ENCODE measurements around the gene MTUS2. TPM values are rescaled to one million over a fixed set of nuclear protein-coding genes. Genes with fewer than 3 reads are reported as not detected.

MTUS2 gene
- total RNA-seq, 1 donor from 2014 or later: not detected

GRCh38 chr13:29524176-29524575, 704.0 kb downstream of the MTUS2 start:
- no peak for TF ChIP-seq CTCF (IDR thresholded peaks at IDR 0.05; ENCODE audit: insufficient read depth, low read length, severe bottlenecking)
- Histone ChIP-seq H3K36me3 (ENCODE audit: control insufficient read depth, insufficient read depth, low read length) (peaks cover 42% of the 10 kb centered on the region), H3K4me3 (ENCODE audit: low read depth, low read length) (no peak overlapping the region), H3K27me3 (ENCODE audit: control insufficient read depth, insufficient read depth, low read length) (no peaks in the 10 kb centered on the region)
- DNase-seq (ENCODE audit: low read depth) (no peak), FAIRE-seq (no peak)

- peaks cover 43% of the 10 kb centered on the region for H3K36me3 ChIP-seq (ENCODE audit: control insufficient read depth, insufficient read depth, low read length)
- no peaks in the 10 kb centered on the region for H3K27me3 ChIP-seq (ENCODE audit: control insufficient read depth, insufficient read depth, low read length)
- H3K4me3 ChIP-seq (ENCODE audit: low read depth, low read length): no peak overlapping the region
- no peak for FAIRE-seq
- no peak for DNase-seq (ENCODE audit: low read depth)
- TF ChIP-seq CTCF (IDR thresholded peaks at IDR 0.05; ENCODE audit: insufficient read depth, low read length, severe bottlenecking): no peak
These were observed 704.5 kb downstream of the MTUS2 start for GRCh38 chr13:29524641-29525040.

- Histone ChIP-seq H3K27me3 (ENCODE audit: control insufficient read depth, insufficient read depth, low read length) (no peaks in the 10 kb centered on the region), H3K4me3 (ENCODE audit: low read depth, low read length) (no peak overlapping the region), H3K36me3 (ENCODE audit: control insufficient read depth, insufficient read depth, low read length) (peaks cover 45% of the 10 kb centered on the region)
- FAIRE-seq: peak; percentile 7
- DNase-seq (ENCODE audit: low read depth): no peak
- no peak for TF ChIP-seq CTCF (IDR thresholded peaks at IDR 0.05; ENCODE audit: insufficient read depth, low read length, severe bottlenecking)
These were observed 705.6 kb downstream of the MTUS2 start for GRCh38 chr13:29525757-29526156.

- peaks cover 45% of the 10 kb centered on the region for H3K36me3 ChIP-seq (ENCODE audit: control insufficient read depth, insufficient read depth, low read length)
- H3K27me3 ChIP-seq (ENCODE audit: control insufficient read depth, insufficient read depth, low read length): no peaks in the 10 kb centered on the region
- no peak for FAIRE-seq
- TF ChIP-seq CTCF (IDR thresholded peaks at IDR 0.05; ENCODE audit: insufficient read depth, low read length, severe bottlenecking): no peak
- no peak for DNase-seq (ENCODE audit: low read depth)
- H3K4me3 ChIP-seq (ENCODE audit: low read depth, low read length): no peak overlapping the region
These were observed 706.6 kb downstream of the MTUS2 start for GRCh38 chr13:29526741-29527140.

- TF ChIP-seq CTCF (IDR thresholded peaks at IDR 0.05; ENCODE audit: insufficient read depth, low read length, severe bottlenecking): no peak
- Histone ChIP-seq H3K36me3 (ENCODE audit: control insufficient read depth, insufficient read depth, low read length) (peaks cover 44% of the 10 kb centered on the region), H3K4me3 (ENCODE audit: low read depth, low read length) (no peak overlapping the region), H3K27me3 (ENCODE audit: control insufficient read depth, insufficient read depth, low read length) (no peaks in the 10 kb centered on the region)
- DNase-seq (ENCODE audit: low read depth): no peak
- no peak for FAIRE-seq
These were observed 707.4 kb downstream of the MTUS2 start for GRCh38 chr13:29527511-29527910.

- H3K27me3 ChIP-seq (ENCODE audit: control insufficient read depth, insufficient read depth, low read length): no peaks in the 10 kb centered on the region
- peaks cover 47% of the 10 kb centered on the region for H3K36me3 ChIP-seq (ENCODE audit: control insufficient read depth, insufficient read depth, low read length)
- DNase-seq (ENCODE audit: low read depth) (no peak), FAIRE-seq (no peak)
- H3K4me3 ChIP-seq (ENCODE audit: low read depth, low read length): no peak overlapping the region
- TF ChIP-seq CTCF (IDR thresholded peaks at IDR 0.05; ENCODE audit: insufficient read depth, low read length, severe bottlenecking): no peak
These were observed 707.8 kb downstream of the MTUS2 start for GRCh38 chr13:29527916-29528315.

All from bronchial epithelial cell (primary cell).